Right ventricle myocardium superior (tissue), 1 donor: ENCODE data around the gene MYBPC2. TPM values are rescaled to one million over a fixed set of nuclear protein-coding genes. Genes with fewer than 3 reads are reported as not detected.
A peak's percentile ranks its signal among the peaks of the same experiment; 100 is the strongest.
"Not testable (repeated sequence)": the region's sequence is repeated elsewhere in the genome, so short reads cannot be mapped to it uniquely, and the experiment has no call there.

ENCODE experiments used
- ATAC-seq: fragments of 200-7000 bp; cut with Tn5 transposase; one replicate; pipeline ENCODE4 v1.9.1; 2020; ENCODE audit warnings: mild to moderate bottlenecking; ENCODE audit not compliant: poor library complexity
- DNase-seq: peaks from one replicate; pipeline ENCODE4 v3.0.0-alpha.2; 2020
- intact Hi-C: fragments of 100-400 bp; cut with DNase I; formaldehyde crosslinking; loops from one replicate; pipeline ENCODE4 v1.11.2; 2022
- long read RNA-seq: library from polyadenylated mRNA; unstranded; transcript quantifications from one replicate; pipeline ENCODE4 v2.0.0, GENCODE V29; 2021
- total RNA-seq: library from RNA; stranded (reverse); fragmentation: NEBNext Ultra II Directional; extraction: Animal tissue kit (Norgen Biotek cat#: 25700); gene quantifications from one replicate; pipeline ENCODE4 v1.2.1, GENCODE V29; 2021
- donor health status: DM: no; HTN: yes; CAD: no; lungs with severe emphysema.

The MYBPC2 gene
- total RNA-seq = not detected
- long read RNA-seq = 0 reads

DNA sequence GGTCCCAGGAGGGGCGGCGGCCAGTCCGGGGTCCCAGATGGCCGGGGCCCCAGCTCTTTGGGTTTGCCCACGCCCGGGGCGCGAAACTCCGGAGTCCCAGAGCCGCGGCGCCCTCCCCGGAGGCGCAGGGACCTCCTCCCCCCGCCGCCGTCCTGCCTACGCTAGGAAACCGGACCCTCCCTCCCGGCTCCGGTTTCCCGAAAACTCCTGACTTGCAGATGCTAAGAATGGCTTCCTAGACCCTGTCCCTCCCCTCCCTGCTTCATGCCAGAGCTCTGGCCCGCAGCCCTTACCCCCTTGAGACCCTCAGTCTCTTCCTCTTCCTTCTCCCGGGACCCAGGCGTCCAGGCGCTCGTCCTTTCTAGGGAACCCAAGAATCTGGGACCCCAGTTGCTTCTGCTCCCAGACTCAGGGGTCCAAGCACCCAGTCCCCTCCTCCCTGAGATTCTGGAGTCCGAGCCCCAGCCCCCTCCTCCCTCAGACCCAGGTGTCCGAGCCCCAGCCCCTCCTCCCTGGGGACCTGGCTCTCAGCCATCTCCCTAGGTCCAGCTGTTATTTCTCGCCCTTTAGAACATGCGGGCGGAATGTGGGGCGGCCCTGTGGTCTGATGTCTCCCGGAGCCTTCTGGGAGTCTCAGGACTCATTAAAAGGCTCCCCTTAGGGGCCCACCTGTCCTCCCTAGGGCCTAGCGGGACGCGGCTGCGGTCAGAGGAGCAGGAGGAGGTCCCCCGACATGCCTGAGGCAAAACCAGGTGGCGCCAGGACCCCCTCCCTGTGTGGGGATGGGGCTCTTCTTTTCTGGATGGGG, at the start of gene MYBPC2:
TSS of gene MYBPC2 (plus strand) at position 672 of the 808 bp plus-strand sequence. CDS start at position 734, 62 bp downstream.
- DNase-seq = no peak

DNA sequence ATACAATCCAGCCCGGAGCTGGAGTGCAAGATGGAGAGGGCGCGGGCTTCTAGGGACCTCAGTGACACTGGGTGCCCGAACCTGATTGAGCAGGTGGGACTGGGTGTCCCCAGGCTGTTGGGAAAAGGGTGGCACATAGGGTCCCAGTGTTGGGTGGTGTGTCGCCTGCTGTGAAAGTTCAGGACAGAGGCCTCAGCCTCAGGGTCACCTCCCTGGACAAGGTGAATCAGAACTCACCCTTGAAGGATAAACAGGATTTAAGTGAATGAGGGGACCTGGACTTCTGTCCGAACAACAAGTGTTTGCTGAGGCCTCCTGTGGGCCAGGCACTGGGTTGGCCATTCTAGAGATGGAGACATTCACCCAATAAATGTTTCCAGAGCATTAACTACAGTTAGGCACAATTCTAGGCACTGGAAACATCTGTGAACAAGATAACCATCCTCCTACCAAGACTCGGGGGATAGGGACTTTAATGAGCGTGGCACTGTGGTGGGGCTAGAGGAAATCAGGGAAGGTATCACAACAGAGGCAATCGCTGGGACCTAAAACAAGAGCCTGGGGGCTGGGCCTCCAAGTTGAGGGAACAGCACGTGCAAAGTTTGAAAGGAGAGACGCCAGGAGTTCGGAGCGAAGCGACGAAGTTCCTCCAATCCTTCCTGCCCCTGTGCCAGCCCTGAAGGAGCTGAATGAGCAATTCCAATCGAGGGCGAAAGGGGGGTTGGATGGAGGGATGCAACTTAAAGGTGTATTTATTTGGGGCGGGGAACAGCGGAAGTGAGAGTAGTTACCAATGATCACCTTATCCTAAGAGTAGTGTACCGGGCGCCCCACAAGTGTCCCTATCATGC, 49.5 kb upstream of the MYBPC2 start:
- ATAC-seq = no peak

More for the DNA sequence above, at the start of gene MYBPC2:
- intact Hi-C loops = no loop called here
- no peak for ATAC-seq

DNA sequence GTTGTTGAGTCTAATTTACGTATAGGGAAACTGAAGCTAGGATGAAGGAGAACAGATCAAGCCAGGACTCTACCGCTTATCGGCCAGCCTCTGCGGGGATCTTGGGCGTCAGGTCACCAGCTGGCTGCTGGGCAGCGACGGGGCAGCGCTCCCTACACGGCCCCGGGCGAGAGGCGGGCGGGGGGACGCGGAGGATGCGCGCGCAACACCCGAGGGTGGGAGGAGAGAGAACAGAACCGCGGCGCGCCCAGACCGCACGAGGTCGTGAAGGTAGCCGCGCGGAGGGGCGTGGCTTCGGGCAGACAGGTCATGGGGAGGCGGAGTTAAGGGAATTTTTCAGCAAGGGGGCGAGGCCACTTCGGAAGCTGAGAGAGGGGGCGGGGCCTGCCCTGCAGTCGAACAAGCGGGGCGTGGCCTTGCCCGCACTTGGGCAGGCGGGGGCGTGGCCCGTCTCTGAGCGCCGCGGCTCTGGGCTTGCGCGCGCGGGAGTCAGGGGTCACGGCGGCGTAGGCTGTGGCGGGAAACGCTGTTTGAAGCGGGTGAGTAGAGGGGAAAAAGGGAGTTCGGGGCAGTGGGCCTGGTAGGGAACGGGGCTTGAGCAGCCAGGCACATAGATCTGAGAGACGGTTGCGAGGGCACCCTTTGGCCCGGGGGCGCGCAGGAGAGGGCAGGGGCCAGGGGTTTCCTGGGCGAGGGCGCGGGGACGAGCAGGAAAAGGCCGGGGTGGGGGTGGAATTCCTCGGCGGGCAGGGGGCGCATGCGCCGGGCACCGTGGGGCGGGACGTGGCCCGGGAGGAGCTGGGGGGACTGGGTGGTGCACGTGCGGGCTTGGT, 48.6 kb upstream of the MYBPC2 start, which contains the start of gene POLD1:
TSS of gene POLD1 (plus strand) at position 496 of the 833 bp plus-strand sequence. CDS start 14,505 bp downstream, outside the sequence.
- DNase-seq = peak; percentile 99
- intact Hi-C loops = no loop called here
- peak; percentile 97 for ATAC-seq

More for the DNA sequence above, 49.5 kb upstream of the MYBPC2 start:
- intact Hi-C loops = no loop called here
- DNase-seq = no peak

DNA sequence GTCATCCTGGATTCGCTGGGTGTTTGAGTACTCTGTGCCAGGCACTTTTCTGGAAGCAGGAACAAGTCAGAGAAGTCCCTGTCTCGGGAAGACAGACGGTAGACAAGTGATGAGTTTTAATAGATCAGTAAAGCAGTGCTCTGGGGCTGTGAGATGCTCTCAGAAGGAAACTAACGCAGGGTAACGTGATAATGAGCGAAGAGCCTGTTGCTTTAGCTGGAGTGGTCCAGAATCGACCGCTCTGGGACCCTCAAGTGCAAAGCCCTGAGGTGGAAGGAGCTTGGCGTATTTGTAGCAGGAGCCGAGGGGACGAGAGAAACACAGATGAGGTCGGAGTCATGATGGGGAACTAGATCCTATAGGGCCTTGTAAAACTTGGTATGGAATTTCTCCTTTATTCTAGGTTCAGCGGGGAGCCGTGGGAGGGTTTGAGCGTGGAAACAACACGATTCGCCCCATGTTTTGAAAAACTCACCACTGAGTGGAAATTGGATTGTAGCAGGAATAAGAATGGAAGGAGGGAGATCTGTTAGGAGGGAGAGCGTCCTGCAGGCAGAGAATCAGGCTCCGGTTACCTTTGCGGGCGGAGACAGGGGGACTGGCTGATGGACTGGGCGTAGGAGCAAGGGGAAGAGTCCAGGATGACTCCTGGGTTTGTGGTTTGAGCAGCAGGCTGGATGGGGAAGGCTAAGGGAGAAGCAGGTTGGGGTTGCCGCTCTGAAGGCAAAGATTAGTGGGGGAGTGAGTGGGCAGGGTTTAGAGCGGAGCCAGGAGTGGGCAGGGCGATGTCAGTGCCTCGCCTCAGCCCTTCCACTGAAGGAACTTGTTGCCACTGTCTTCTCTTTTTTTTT, 47.8 kb upstream of the MYBPC2 start:
- no peak for ATAC-seq
- intact Hi-C loops = no loop called here
- DNase-seq = no peak

DNA sequence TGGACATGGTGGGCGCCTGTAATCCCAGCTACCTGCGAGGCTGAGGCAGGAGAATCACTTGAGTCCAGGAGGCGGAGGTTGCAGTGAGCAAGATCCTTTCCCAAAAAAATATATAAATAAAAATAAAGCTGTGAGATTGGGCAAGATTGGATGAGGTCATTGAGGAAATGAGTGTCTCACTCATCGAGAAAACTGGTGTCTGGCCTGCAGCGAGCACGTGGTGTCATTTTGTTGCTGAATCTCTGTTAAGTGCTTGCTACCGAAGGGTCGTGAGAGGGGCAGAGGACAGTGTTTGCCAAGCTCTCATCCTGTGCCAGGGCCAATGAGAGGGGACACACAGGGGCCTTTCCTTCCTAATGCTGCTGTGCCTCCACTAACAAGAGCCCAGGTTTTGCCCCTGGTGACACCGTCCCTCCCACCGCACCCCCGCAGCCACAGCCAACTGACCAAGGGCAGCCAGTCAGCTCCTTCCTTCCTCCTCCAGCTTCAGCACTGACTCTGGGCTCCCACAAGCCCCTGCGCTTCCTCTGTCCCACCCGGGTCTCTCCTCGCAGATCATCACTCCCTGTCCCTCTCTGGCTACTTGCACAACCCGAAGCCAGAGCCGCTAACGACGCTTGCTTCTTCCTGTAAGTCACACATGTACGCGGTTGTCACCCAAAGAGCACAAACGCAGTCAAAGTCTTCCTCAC, 45.4 kb upstream of the MYBPC2 start:
- ATAC-seq = no peak
- intact Hi-C loops = no loop called here
- DNase-seq = no peak

DNA sequence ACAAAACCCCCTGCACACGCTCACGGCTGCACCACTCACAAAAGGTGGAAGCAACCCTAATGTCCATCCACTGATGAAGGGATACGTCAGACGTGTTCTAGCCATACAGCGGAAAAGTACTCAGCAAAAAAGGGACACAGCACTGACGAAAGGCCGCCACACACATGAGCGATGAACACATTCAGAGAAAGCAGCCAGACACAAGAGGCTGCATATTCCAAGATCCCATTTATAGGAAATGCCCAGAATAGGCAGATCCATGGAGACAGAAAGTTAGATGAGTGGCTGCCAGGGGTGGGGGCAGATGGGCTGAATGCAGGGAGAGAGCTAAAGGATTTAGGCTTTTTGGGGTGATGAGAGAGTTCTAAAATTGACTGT, 44.8 kb upstream of the MYBPC2 start:
- no peak for ATAC-seq
- no peak for DNase-seq
- intact Hi-C loops = no loop called here

DNA sequence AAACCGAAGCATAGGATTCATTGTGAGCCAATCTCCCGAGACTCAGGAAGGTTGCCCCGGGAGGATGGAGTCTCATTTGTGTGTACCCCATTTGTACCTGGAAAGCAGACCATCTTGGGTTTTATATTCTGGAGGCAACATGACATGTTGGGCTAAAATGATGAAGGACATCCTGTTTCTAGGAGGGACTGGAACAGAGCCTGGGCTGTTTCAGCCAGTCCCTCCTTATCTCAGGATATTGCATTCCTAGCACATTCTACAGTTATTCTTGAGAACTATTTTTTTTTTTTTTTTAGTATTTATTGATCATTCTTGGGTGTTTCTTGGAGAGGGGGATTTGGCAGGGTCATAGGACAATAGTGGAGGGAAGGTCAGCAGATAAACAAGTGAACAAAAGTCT, 42.4 kb upstream of the MYBPC2 start:
- ATAC-seq, DNase-seq: not testable (repeated sequence)

DNA sequence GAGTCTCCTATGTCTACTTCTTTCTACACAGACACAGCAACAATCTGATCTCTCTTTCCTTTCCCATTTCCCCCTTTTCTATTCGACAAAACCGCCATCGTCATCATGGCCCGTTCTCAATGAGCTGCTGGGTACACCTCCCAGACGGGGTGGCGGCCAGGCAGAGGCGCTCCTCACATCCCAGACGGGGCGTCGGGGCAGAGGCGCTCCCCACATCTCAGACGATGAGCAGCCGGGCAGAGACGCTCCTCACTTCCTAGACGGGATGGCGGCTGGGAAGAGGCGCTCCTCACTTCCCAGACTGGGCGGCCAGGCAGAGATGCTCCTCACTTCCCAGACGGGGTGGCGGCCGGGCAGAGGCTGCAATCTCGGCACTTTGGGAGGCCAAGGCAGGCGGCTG, 41.7 kb upstream of the MYBPC2 start:
- ATAC-seq, intact Hi-C loops, DNase-seq: not testable (repeated sequence)

More for the DNA sequence above, 42.4 kb upstream of the MYBPC2 start:
- intact Hi-C loops = not testable (repeated sequence)

DNA sequence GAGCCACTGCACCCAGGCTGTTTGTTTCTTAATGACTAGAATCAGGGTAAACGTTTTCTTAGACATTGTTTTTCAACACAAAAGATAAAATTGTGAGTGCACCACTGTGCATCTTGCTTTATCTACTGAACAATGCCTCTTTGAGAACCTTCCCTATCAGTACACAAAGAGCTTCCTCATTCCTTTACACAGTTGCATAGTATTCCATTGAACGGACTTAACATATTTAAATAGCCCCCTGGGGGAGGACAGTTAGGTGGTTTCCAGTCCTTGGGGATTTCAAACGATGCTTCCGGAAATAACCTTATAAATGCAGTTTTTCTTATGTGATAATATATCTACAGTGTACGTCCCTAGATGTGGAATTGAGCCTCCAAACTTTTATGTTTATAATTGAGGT, 39.9 kb upstream of the MYBPC2 start:
- DNase-seq (no peak), ATAC-seq (no peak)
- intact Hi-C loops = no loop called here

DNA sequence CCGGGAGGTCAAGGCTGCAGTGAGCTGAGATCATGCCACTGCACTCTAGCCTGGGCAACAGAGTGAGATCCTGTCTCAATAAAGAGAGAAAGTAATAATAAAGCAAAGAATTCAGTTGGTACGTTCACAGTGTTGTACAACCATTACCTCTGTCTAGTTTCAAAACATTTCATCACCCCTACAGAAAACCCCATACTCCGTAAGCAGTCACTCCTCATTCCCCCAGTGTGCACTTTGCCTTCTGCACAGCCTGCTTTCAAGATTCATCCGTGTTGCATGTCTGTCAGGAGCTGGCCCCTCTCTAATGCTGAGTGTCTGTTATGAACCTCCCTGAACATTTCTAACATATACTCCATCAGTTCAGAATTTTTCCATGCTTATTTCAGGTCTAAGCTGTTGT, 39.1 kb upstream of the MYBPC2 start:
- intact Hi-C loops = no loop called here

DNA sequence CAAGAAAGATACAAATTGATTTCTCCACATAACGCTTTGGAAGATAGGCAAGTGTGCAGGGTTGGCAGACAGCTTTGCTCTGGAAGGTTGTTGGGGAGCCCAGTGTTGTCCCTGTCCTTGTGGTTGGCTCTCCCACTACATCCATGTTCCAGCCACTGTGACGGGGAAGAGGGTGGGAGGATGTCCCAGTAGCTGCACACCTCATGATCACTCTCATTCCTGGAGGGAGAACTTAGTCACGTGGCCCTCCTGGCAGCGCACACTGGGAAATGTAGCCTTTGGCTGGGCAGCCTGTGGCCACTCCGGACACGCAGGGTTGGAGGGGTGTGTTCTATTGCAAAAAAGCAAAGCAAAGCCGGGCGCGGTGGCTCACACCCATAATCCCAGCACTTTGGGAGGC, 38.7 kb upstream of the MYBPC2 start:
- DNase-seq (no peak), ATAC-seq (no peak)
- intact Hi-C loops = no loop called here

More for the DNA sequence above, 39.1 kb upstream of the MYBPC2 start:
- ATAC-seq (no peak), DNase-seq (no peak)

DNA sequence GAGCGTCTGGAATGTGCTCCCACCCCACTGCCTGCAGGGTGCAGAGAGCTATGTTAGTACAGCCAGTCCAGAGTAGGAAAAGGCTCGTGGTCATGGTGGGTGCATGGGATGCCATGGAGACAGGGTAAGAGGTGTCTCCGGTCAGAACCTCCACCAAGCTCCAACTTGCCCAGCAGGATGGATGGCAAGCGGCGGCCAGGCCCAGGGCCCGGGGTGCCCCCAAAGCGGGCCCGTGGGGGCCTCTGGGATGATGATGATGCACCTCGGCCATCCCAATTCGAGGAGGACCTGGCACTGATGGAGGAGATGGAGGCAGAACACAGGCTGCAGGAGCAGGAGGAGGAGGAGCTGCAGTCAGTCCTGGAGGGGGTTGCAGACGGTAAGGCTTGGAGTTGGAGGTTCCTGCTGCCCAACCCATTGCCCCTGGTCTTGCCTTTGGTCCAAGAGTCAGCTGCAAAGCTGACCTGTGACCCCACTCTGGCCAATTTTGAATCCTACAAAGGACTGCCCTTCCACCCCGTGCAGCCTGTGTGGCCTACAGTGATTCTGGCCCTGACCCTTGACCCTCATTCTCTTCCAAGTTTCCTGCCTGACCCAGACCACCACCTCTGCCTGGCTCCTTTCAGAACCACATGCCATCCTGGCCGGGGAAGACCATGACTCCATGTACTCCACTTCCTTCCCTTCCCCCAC, 33.9 kb upstream of the MYBPC2 start:
- DNase-seq (no peak), ATAC-seq (no peak)
- intact Hi-C loops = no loop called here

DNA sequence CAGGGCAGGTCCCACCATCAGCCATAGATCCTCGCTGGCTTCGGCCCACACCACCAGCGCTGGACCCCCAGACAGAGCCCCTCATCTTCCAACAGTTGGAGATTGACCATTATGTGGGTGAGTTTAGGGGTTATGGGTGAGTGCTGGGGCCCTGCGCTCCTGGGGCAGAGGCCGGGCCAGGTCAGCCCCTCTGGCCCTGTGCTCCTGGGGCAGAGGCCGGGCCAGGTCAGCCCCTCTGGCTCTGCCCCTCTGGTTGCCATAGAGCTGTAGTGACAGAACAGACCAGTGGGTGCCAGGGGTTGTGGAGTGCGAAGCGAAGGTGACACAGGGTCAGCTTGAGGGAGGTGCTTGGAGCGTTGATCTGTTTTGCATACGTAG, 33.3 kb upstream of the MYBPC2 start:
- intact Hi-C loops = no loop called here
- DNase-seq = no peak
- ATAC-seq = no peak

DNA sequence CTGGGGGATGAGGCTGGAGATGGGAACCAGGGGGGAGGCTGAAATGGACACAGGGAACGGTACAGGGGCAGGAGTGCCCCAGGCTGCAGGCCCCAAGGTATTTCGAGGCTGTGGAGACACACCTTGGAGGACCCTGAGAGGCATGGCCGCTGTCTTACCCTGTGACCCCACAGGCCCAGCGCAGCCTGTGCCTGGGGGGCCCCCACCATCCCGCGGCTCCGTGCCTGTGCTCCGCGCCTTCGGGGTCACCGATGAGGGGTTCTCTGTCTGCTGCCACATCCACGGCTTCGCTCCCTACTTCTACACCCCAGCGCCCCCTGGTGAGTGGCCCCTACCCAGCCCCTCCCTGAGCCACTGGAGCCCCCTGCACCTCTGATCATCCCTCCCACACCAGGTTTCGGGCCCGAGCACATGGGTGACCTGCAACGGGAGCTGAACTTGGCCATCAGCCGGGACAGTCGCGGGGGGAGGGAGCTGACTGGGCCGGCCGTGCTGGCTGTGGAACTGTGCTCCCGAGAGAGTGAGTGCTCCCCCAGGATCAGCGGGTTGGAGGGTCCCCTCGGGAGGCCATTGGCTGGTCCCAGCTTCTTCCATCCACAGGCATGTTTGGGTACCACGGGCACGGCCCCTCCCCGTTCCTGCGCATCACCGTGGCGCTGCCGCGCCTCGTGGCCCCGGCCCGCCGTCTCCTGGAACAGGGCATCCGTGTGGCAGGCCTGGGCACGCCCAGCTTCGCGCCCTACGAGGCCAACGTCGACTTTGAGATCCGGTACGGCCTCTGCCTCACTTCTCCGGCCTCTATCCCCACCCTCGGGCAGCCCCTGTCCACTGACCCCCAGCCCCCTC, 30.9 kb upstream of the MYBPC2 start:
- ATAC-seq (no peak), DNase-seq (no peak)
- intact Hi-C loops = no loop called here

DNA sequence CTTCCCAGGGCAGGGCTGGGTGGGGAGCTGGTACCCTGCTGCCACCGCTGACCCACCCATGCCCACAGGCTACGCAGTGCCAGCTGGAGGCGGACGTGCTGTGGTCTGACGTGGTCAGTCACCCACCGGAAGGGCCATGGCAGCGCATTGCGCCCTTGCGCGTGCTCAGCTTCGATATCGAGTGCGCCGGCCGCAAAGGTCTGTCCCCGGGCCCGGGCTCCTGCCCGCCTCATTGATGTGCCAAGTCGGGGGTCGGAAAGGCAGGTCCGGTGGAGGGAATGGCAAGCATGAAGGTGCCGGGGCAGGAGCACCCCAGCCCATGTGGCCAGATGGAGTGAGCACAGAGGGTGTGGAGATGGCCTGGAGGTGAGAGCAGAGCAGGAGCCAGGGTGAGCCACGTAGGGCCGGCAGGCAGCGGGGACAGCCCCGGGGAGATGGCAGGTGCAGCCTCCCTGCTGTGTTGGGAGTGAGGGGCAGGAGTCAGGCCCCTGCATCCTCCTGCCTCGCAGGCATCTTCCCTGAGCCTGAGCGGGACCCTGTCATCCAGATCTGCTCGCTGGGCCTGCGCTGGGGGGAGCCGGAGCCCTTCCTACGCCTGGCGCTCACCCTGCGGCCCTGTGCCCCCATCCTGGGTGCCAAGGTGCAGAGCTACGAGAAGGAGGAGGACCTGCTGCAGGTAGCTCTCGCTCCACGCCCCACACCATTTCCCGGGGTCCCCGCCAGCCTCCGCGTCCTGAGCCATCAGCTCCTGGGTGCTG, 30.0 kb upstream of the MYBPC2 start:
- ATAC-seq = no peak
- DNase-seq = no peak
- intact Hi-C loops = no loop called here
